Muscle layer of duodenum (tissue), 2 donors: ENCODE results near the gene CCDC177.
"Not testable (repeated sequence)": the region's sequence is repeated elsewhere in the genome, so short reads cannot be mapped to it uniquely, and the experiment has no call there.

ENCODE experiments used
- H3K27ac ChIP-seq: one replicate; pipeline ENCODE4 v1.7.0; 2013; ENCODE audit warnings: mild to moderate bottlenecking, low read length
- H3K27me3 ChIP-seq: one replicate; pipeline ENCODE4 v1.7.0; 2013; ENCODE audit warnings: low read depth, mild to moderate bottlenecking, control low read depth, low read length
- H3K36me3 ChIP-seq, 2 donors: one replicate each; pipeline ENCODE4 v1.7.0; 2013; ENCODE audit warnings: low read length in 2 of 2, control low read depth in 1 of 2, mild to moderate bottlenecking in 1 of 2; ENCODE audit not compliant: insufficient read depth in 2 of 2, control insufficient read depth in 1 of 2
- H3K4me1 ChIP-seq, 2 donors: one replicate each; pipeline ENCODE4 v1.7.0; 2013; ENCODE audit warnings: low read length in 2 of 2, mild to moderate bottlenecking in 2 of 2, control low read depth in 1 of 2, moderate library complexity in 1 of 2; ENCODE audit not compliant: insufficient read depth in 2 of 2, control insufficient read depth in 1 of 2
- H3K4me3 ChIP-seq, 2 donors: one replicate each; pipeline ENCODE4 v1.7.0; 2013; ENCODE audit warnings: low read length in 2 of 2, low read depth in 1 of 2, mild to moderate bottlenecking in 1 of 2
- H3K9me3 ChIP-seq, 2 donors: one replicate each; pipeline ENCODE4 v1.7.0; 2013; ENCODE audit warnings: low read length in 2 of 2, control low read depth in 1 of 2, mild to moderate bottlenecking in 1 of 2; ENCODE audit not compliant: control insufficient read depth in 1 of 2
- donor health status: healthy.

CCDC177 gene

DNA sequence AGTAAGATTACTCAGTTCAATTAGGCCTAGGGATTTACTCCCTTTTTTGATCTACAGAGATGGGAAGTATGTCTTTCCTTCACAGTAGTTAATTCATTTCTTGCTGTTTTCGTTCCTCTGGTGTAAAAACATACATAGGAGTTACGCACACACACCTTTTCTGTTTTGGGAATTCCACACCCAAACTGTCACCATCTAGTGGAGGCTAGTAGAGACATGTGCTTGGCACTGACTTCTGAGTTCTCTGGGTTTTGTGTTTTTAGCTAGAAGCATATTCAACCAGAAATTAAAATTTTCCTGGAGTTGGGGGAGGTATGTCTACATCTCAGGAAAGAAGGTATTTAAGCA lies 38.1 kb upstream of the CCDC177 start:
- H3K9me3 ChIP-seq = no peaks in the 10 kb centered on the region
- H3K36me3 ChIP-seq = no peaks in the 10 kb centered on the region
- peak overlapping the region; percentile 87 to 95 for H3K4me3 ChIP-seq
- peak overlapping the region; percentile 99 for H3K27ac ChIP-seq
- no peaks in the 10 kb centered on the region for H3K27me3 ChIP-seq
- H3K4me1 ChIP-seq = peaks cover 28 to 48% of the 10 kb centered on the region in 2 donors

GRCh38 chr14:69612014-69612782 lies 37.5 kb upstream of the CCDC177 start:
- H3K4me3 ChIP-seq = peak overlapping the region; percentile 87 to 95
- peaks cover 28 to 43% of the 10 kb centered on the region in 2 donors for H3K4me1 ChIP-seq
- H3K27me3 ChIP-seq = no peaks in the 10 kb centered on the region
- H3K9me3 ChIP-seq = no peaks in the 10 kb centered on the region
- H3K36me3 ChIP-seq = no peaks in the 10 kb centered on the region
- H3K27ac ChIP-seq = peak overlapping the region; percentile 99

DNA sequence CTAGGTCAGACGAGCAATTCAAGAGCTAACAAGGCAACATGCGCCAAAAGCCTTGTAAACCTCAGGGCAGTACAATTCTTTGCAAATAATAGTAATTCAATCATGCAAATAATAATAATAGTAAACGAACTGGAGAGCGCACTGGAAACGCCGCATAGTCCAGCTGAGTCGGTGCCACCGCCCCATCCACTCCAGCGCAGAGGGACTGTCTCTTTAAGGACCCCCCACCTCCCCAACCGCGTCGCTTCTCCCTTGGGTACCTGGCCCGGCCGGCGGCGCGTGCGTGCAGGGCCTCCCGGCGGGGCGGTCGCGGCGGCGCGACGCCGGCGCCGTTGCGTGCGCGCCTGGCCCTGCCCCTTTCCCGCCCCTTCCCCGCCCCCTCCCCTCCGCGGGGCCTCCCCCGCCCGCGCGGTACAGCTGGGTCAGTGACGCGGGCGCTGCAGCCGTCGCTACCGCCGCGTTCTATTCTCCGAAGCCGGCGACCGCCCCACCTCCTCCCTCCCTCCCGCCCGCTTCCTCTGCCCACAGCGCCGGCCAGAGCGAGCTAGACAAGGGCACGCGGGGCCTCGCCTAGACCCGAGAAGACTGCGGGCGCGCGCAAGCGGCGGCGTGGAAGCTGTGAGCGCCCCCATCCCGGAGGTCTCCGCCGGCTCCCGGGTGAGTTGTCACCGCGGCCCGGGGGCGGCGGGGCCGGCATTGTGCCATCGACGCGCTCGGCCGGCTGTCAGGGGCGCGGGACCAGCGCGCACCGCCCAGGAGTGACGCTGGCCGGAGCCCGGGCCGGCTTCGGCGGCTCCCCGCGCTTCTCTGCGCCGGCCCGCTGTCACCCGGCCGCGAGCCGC lies 36.7 kb upstream of the CCDC177 start, which contains the start of gene SUSD6:
Gene SUSD6, plus strand, starts transcription at position 425 of the 842 bp plus-strand sequence. CDS start 46,997 bp downstream, outside the sequence.
- peaks cover 33 to 37% of the 10 kb centered on the region in 2 donors for H3K4me1 ChIP-seq
- peak within 1 kb of the TSS; percentile 99 for H3K27ac ChIP-seq
- no peaks in the 10 kb centered on the region for H3K27me3 ChIP-seq
- peak within 1 kb of the TSS; percentile 87 to 95 for H3K4me3 ChIP-seq
- H3K9me3 ChIP-seq = no peaks in the 10 kb centered on the region
- H3K36me3 ChIP-seq = no peaks in the 10 kb centered on the region

- Histone ChIP-seq H3K27ac (peak overlapping the region; percentile 83), H3K4me3 (peak overlapping the region; percentile 64 to 69), H3K36me3 (no peaks in the 10 kb centered on the region), H3K9me3 (no peaks in the 10 kb centered on the region), H3K4me1 (peaks cover 28 to 32% of the 10 kb centered on the region in 2 donors), H3K27me3 (no peaks in the 10 kb centered on the region)
Observed at GRCh38 chr14:69610874-69611171, 36.2 kb upstream of the CCDC177 start.

GRCh38 chr14:69610020-69610873 lies 35.6 kb upstream of the CCDC177 start:
- H3K4me3 ChIP-seq = peak overlapping the region; percentile 64 to 69
- no peaks in the 10 kb centered on the region for H3K36me3 ChIP-seq
- H3K9me3 ChIP-seq = no peaks in the 10 kb centered on the region
- peaks cover 28% of the 10 kb centered on the region in 2 donors for H3K4me1 ChIP-seq
- peak overlapping the region; percentile 83 for H3K27ac ChIP-seq
- H3K27me3 ChIP-seq = no peaks in the 10 kb centered on the region

DNA sequence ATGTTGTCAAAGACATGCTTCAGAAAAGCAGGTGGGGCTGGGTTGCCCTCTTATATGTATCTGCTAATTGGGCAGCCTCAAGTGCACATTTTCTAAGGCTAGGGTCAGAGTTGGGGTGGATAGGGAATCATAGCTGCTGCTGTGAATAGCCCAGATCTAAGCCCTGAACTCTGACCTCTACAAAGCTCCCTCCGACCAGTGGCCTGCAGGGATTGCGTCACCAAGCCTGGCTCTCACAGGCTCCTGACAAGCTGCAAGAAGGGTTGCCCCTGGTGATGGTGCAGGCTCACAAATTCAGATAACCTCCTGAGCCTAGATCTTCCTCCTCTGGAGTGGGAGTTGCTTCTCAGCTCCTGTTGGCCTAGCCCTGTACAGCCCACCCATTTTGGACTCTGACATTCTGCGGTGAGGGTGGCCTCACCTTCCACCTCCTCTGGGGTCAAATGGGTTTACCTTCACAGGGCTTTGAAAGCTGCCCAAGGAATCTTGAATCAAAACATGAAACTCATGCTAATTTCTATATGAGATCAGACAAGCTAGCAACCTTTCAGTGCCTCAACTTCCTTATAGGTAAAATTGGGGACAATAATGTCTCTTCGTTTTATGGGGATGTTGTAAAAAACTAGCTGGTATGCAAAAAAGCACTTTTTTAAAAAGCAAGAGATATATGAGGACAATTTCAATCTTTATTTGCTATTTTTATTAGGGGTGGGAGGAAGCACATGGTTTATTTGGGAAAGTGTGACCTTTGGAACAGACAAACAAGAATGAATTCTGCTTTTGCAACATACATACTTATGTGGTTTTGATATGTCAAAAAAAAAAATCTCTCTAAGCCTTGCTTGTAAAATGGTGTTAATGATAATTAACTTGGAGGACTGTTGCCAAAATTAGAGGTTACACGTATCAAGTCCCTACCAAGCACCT lies 31.9 kb upstream of the CCDC177 start:
- Histone ChIP-seq H3K27me3 (no peaks in the 10 kb centered on the region), H3K4me1 (peaks cover 6 to 17% of the 10 kb centered on the region in 2 donors), H3K9me3 (no peaks in the 10 kb centered on the region), H3K36me3 (no peaks in the 10 kb centered on the region), H3K27ac (no peak overlapping the region), H3K4me3 (no peak overlapping the region)

- H3K4me3 ChIP-seq = no peak overlapping the region
- peaks cover 4 to 15% of the 10 kb centered on the region in 2 donors for H3K4me1 ChIP-seq
- H3K27ac ChIP-seq = no peak overlapping the region
- no peaks in the 10 kb centered on the region for H3K36me3 ChIP-seq
- H3K9me3 ChIP-seq = no peaks in the 10 kb centered on the region
- no peaks in the 10 kb centered on the region for H3K27me3 ChIP-seq
Observed at GRCh38 chr14:69605738-69606137, 31.1 kb upstream of the CCDC177 start.

DNA sequence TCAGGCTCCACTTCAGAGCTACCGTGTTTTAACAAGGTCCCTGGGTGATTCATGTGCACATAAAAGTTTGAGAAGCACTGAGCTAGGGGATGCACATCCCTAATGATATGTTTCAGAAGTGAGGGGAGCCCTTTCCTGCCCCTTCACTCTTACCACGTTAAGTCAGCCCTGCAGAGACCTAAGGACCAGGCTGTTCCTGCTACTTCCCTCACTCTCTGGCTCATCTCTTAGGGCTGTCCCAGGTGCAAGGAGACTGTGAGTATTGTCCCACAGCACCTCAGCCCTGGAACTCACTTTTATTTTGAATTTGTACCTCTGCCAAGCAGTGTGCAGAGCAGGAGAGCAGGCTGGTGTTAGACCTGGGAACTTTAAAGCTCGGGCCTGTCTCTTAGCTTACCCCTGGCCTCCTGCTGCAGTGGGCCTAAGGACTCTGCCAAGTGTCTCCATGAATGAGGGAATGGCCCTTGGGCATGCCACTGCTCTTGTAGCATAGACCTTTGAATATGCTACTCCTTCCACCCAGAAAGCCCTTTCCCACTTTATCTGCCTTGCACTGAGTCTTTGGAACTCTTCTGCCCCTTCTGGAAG lies 25.7 kb upstream of the CCDC177 start:
- H3K4me1 ChIP-seq = no peaks in the 10 kb centered on the region
- no peaks in the 10 kb centered on the region for H3K9me3 ChIP-seq
- H3K27ac ChIP-seq = no peak overlapping the region
- no peaks in the 10 kb centered on the region for H3K36me3 ChIP-seq
- H3K27me3 ChIP-seq = no peaks in the 10 kb centered on the region
- H3K4me3 ChIP-seq = no peak overlapping the region

- not testable (repeated sequence) for H3K27ac ChIP-seq, H3K36me3 ChIP-seq, H3K27me3 ChIP-seq, H3K4me1 ChIP-seq, H3K9me3 ChIP-seq, H3K4me3 ChIP-seq
Observed at GRCh38 chr14:69599431-69599830, 24.8 kb upstream of the CCDC177 start.

- no peak overlapping the region for H3K4me3 ChIP-seq
- no peak overlapping the region for H3K27ac ChIP-seq
- H3K9me3 ChIP-seq = no peaks in the 10 kb centered on the region
- H3K4me1 ChIP-seq = peaks cover 0 to 4% of the 10 kb centered on the region in 2 donors
- H3K36me3 ChIP-seq = no peaks in the 10 kb centered on the region
- H3K27me3 ChIP-seq = no peaks in the 10 kb centered on the region
Observed at GRCh38 chr14:69595336-69595735, 20.7 kb upstream of the CCDC177 start.
